Measurements from ENCODE around the gene DOC2B.

DOC2B gene

DNA sequence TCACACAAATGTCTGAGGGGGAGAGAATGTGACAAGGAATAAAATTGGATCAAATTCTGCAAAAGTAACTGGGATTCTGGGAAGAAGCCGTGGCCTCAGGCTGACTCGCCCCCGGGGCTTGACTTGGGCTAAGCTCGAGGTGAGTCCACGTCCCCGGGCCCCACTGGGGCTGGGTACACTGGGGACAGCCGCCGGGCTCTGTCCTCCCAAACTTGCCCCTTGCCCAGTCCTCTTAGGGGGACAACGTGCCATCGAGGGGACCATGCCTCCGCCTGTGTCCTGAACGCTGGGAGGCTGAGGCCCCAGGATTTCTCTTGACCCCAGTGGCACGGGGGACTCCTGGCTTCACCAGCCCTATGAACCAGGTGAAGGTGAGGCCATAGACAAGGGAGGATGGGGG lies 21.1 kb downstream of the DOC2B start:
- DNase-seq, result no peak

DNA sequence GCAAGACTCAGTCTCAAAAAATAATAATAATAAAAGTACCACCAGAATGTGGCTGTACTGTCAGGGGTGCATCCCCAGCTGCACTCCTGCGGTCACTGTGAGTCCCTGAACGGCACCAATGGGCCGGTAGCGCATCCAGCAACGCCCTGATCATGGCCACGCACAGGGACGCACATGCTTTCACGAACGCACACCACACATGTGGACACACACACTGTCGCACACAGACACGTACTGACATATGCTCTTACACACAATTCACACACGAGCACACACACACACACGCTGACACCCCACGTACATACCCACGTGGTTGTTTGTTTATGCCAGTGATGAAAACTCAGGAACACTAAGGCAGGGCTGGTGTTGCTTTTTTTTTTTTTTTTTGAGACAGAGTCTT lies 21.8 kb downstream of the DOC2B start:
- no peak for DNase-seq

DNA sequence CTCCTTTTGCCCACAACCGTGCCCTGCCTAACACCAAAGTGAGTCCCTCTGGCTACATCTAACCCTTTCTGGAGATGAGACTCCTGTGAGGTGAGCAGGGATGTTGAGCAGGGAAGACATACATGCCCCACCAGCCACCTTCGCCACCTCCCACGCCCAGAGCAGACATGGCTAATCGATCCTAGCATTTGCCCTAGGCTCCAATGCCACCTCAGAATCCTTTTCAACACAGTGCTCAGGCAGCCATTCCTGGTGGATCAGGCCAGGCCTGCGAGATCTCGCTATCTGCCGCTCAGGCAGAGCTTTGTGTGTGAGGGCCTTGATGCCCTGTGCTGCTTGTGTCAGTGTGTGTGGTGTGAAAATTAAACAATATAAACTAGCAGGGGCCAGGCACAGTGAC lies 23.1 kb downstream of the DOC2B start:
- DNase-seq, result no peak

DNA sequence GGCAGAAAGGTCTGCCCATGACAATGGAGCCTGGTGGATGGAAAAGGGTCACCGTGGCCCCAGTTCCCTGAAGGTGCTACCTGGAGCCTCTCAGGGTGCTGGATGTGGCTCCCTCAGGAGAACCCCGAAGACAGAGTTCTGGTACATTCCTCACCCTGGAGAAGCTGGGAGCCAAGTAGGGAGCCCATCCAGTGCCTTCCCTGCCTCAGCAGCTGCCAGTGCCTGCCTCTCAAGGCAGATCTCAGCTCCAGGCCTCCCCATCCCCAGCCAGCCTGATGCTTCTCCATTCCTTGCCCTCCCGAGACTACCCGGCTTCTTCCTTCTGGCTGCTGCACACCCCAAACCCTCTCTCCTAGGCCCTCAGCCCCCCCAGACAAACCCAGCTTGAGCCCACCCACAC lies 23.5 kb downstream of the DOC2B start:
- DNase-seq, result no peak

DNA sequence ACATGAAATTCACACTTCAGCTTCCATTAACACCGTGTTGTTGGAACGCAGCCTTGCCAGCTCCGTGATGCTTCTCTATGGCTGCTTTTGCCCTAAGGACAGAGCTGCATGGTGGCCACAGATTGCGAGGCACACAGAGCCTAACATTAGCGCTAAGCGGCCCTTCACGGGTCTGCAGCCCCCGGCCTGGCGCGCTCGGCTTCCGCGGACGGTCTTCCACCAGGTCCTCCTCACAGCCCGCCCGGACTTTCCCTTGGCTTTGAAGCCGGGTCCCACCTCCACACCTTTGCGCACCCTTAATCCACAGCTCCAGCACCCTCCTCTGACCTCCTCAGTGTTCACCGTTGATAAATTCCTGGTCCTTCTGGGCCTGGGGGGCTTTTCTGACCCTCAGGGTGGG lies 24.5 kb downstream of the DOC2B start:
- no peak for DNase-seq

DNA sequence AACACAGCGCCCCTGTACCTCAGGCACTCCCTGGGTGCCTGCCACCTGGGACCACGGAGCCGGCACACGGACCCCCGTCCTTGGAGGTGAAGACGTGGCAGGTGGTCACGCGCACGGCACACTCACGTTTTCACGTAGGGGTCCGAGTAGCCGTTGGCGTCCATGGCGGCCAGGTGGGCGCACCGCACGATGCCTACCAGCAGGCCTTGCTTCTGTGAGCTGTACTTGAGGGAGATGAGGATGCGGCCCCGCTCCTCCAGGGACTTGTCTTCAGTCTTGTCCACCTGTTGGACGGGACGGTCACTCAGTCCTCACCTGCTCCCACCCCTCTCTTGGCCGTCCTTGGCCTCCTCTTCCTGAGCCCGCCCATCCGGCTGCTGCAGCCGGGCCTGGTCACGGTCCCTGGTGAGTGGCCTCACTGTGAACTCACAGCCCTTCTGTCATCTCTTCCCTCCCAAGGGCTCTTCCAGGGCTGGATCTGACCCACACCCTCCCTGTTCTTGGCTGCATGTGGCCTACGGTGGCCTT lies 25.3 kb downstream of the DOC2B start:
- DNase-seq, result no peak

DNA sequence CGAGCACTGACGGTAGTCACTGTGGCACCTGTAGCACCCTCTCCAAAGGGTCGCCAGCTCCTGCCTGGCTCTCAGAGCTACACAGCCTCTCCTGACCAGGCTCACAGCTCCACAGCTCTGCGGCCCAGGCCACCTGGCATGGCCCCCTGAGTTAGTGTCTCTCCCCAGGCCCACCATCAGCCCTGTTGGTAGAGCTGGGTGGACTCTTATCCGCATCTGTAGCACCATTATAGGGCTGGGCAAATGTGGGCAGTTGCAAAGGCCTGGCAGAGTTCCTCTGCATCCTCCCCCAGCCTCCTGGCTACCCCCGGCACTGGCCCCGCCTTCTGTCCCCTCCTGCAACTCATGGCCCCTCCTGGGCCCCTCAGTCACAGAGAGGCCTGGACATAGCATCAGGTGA lies 25.9 kb downstream of the DOC2B start:
- no peak for DNase-seq

DNA sequence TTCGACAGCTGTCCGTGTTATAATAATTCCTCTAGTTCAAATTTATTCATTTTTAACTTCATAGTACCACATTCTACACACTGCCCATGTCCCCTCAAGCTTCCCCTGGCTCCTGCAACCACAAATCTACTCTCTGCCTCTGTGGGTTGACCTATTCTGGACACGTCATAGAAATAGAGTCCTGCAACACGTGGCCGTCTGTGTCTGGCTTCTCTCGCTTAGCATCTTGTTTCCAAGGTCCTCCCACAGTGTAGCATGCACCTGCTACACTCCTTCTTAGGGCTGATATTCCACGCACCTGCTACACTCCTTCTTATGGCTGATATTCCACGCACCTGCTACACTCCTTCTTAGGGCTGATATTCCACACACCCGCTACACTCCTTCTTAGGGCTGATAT lies 27.6 kb downstream of the DOC2B start:
- DNase-seq, result no peak

DNA sequence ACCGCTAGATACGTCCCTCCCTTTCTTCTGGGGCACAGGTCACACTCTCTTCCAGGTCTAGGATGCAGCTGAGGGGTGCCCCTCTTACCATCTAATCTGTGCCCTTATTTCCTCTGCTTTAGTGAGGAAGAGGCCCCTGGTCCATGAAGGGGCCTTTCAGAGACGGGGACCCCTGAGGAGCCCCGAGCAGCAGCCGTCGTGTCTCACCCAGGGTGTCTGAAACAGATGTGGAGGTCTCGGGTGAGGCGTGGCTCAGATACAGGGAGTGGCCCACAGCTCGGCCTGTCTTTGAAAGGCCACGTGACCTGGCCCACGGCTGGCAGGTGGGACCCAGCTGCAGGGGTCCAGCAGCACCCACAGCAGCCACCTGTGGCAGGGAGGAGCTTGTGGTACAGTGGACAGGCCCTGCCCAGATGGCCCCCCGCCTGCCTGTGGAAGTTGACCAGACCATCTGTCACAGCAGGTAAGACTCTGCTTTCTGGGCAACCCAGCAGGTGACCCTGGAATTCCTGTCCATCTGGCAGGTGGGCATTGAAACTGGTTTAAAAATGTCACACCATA lies 28.5 kb downstream of the DOC2B start:
- no peak for DNase-seq

DNA sequence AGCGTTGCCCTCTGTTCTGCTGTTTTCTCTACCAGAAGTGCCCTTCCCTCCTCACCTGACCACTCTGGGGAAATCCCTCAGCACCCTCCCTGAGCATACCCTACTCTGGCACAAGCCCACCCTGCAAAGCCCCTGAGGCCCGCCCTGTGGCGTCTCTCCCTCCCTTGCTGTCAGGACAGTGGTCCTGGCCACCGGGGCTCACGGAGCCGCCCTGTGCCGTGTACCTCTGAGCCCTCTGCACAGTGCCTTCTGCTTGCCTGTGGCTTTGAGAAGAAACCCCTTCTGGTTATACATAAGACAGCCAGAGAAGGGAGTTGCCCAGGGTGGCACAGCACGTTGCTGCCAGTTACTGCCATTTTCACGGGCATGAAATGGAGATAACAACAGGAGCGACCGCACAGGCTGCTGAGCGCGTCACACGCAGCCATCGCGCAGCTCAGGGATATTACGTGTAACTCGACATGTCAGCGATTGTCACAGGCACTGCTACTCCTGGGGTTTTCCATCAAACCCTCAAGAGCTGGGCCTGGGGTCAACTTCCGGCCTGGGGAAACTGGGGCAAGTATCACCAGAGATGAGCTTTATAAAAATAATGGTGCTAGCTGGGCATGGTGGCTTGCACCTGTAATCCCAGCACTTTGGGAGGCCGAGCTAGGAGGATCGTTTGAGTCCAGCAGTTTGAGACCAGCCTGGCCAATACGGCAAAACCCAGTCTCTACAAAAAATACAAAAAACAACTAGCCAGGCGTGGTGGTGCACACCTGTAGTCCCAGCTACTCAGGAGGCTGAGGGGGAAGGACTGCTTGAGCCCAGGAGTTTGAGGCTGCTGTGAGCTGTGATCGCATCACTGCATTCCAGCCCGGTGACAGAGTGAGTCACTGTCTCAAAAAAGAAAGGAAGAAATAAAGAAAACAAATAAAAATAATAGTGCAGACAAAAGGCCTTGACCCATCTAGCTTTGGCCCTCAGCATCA lies 29.3 kb downstream of the DOC2B start:
- peak; percentile 44 for DNase-seq

DNA sequence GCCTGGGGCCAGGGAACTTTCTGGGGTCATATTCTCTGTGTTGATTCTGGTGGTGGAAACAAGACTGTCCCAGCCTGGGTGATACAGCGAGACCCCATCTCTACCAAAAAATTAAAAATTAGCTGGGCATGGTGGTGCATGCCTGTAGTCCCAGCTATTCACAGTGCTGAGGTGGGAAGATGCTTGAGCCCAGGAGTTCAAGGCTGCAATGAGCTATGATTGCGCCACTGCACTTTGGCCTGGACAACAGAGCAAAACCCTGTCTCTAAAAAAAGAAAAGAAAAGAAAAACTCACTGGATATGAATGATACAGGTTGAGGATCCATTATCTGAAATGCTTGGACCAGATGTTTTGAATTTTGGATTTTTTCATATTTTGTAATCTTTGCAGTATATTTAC lies 30.4 kb downstream of the DOC2B start:
- DNase-seq, result no peak

DNA sequence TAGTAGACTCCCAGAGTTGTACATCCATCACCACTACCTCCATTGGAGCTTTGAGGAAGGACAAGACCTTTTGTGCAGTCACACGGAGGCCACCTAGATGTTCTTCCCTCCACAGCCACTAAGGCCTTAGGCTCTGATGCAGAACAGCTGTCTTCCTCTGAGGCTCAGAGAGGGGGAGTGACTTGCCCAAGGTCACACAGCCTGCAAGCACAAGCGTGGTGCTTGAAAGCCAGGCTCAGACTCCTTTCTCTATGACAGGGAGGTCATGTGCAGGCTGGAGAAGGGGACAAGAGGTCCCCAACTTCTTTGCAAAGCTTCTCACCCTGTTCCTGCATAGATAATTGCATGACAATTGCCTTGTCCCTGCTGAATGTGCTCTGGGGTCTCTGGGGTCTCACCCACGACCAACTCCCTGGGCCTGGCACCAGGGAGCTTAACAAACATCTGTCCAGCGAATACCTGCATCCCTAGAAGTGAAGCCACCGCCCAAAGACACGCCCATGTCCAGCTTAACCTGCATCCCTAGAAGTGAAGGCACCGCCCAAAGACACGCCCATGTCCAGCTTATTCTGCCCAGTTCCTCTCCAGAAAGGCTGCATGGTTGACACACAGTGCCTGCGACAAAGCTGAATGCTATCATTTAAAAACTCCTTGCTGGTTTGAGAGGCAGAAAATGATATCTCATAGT lies 31.4 kb downstream of the DOC2B start:
- no peak for DNase-seq

DNA sequence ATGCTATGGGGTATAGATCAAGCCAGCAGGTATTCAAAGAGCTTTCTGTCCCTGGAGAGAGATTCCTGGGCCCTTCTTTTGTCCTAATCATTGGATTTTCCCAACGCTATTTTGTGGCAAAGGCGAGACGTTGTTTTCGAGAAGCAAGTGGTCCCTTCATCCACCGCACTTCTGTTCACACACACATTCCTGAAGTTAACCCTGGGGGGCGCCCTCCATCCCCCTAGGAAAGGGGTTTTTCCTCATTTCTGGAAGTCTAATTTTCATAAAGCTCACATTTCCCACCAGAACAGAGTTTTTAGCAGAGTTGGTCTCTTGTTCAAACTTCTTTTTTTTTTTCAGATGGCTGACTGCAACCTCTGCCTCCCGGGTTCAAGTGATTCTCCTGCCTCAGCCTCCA lies 32.2 kb downstream of the DOC2B start:
- DNase-seq, result no peak

DNA sequence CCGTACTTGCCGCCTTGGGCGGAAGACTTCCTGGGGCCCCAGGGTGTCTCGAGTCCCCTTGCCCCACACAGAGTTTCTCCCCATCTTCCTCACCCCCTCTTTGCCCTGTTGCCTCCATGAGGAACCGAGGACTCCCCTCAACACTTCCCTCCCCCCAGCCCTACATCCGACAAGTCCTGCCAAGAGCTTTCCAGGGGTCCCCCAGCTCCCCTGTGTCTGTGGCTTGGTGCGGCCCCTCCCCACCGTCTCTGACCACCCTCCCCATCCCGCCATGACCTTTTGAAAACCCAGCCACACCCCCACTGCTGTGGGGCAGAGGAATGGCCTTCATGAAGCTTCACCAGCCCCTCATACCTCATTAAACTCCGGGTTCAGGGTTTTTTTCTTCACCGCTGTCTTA lies 32.7 kb downstream of the DOC2B start:
- no peak for DNase-seq

DNA sequence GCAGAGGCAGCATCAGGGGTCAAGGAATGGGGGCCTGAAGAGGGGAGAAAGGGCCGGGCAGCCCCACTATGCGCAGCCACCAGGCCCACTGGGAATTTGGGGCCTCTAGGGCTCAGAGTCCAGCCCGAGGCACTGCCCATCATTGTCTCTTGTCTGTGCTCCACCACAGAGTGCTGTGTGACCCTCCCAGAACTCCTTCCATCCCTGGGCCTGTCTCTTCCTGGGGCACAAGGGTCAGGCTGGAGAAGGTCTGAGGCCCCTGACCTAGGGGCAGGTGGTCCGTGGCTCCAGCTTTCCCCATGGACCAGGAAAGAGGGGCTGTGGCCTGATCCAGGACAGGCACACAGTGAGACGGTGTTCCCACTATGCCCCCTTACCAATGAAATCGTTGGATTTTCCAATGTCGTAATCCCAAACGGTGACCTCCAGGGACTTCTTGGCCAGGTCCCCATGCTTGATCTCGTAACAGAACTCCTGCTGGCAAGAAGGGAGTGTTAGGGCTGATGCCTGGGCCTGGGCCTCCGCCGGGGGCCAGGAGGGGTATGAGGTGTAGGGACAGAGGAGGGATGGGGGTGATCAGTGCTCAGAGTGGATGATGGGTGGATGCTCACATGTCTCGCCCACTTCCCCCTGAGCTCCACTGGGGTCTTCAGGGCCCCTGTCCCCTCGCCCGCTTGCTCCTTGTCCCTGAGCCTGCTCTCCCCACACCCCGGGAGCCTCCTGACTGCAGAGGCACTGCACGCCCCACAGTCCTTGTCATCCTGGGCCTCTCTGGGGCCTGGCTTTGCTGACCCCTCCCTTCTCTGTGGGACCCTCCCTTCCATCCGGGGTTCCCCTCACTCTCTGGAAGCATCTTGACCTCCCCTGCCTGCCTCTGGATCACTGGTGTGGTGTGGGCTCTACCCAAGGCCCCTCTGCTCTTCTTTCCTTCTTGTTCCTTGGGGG lies 33.4 kb downstream of the DOC2B start:
- DNase-seq, result no peak

DNA sequence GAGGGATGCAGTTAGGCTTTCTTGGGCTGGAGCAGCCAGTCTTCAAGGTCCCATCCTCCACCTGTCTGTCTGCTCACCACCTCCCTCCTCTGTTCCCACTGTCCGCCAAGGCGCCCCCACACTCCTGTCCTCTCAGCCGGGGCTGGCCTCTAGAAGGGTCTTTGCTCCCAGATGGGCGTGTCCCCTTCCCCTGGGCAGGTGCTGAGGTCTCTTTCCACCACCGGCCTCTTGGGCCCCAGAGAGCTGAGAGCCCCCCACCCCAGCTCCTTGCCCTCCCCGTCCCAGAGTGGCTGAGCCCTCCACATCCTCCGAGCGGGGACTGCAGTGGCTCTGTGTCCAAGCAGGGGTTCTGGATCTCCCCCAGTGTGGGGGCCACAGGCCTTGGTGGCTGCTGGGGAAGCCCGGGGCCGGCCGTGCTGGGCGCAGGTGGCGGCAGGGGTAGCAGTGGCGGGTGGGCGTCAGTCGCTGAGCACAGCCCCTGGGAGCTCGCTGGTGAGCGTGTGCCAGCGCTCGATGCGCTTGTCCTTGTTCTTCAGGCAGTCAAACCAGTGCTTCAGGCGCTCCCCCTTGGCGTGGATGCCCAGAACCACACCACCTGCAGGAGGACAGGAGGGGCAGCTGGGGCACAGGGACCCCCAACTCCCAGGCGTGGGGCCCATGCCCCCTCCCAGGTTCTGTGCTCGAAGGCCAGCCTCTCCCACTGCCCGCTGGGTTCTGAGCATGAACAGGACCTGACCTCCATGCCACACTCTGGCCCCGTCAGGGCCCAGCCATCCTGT lies 34.3 kb downstream of the DOC2B start:
- DNase-seq, result no peak

DNA sequence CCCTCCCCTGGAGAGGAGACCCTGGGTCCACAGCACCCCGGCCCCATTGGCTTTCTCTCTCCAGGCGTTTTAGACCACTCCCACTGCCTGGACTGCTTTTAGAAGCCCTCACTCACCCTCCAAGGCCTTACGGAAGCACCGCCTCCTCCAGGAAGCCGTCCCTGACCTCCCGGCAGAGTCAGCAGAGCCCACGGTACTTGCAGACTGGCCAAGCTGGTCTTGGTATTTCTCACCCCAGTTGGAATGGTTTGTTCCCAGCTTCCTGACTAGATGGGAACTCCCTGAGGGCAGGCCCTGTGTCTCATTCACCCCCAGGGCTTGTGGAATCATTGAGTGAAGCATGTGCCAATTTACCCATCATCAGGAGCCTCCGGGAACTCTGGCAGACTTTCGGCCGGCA lies 34.9 kb downstream of the DOC2B start:
- DNase-seq, result no peak

DNA sequence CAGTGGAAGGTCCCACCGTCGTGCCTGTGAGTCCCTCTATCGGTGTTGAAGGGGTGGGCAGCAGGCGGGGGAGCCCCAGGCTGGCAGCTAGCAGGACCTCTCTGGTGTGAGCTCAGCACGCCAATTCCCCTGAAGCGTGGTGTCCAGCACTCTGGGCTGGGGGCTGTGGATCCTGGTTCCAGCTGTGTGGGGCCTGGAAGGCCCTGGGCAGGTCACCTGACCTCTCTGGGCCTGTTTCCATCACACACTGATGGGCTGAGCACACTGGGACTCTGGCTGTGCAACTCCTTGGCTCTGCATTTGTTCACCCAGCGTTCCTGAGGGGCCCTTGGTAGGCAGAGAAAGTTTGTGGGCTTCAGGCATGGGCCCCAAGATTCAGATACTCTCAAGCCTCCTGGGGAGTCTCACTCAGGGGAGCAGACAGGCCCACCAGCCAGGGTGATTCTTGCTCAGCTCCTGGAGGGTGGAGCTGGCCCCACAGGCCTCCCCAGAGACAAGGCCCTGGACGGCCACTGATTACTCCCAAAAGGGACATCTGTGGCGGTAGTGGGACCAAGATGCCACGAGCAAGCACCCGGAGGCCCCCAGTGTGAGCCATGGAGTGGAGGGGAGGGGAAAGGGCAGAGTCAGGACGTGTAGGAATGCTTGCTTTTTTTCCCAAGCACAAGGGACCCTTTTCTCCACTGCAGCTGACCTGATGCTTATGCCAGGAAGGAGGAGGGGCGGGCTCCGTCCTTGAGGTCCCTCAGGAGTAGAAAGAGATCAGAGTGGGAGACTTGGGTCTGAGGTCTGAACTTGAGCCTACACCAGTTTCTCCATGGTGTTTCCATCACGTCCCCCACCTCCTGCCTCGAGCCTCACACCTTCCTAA lies 35.5 kb downstream of the DOC2B start:
- no peak for DNase-seq

DNA sequence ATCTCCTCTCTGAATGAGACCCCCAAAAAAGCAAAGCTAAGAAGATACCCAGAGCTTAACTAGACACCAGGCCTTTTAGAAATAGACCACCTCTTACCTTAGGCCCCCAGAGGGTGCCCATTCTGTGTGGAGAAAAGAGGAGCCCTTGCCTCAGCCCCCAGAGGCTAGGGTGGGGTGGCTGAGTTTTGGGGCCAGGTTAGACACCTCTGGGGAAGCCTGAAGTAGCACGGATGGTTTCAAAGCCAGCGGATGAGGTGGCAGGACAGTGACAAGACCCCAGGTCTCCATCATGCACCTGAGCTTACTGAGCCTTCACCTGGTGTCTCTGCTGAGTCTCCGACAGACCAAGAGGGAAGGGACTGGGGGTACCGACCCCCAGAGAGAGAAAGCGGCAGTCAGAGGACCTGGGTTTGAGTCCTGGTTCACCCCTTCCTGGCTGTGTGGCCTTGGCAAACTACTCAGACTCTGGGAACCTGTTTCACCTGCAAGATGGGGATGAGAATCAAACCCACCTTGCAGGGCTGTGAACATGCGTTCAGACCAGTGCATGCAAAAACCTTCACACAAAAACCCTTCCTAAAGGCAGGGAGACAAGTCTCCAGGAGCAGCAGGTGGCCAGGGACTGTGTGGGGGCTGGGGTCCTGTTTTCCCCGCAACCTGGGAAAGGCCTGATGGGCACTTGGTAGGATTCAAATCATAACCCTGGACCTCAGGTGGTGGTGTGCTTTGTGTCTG lies 36.3 kb downstream of the DOC2B start:
- no peak for DNase-seq

DNA sequence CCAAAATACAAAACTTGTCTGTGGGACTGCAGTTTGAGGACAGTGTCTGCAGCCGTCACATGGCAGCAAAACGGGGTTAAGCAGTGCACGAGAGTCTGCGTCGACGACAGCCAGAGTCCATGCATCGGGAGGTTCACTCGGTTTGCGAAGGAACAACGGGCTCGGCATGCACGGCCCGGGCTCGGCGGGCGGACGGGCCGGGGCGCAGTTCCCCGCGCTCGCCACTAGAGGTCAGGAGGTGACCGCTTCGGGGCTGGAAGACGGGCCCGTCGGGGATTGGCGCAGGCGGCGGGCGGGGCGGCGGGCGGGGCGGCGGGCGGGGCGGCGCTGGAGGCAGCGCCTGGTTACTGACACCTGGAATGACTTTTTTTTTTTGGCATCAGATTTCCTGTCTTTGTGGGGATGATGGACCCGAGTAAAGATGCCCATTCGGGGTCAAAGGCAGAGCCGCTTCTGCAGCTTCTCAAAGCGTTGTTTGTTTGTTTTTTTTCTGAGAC lies 37.6 kb downstream of the DOC2B start:
- peak; percentile 53 for DNase-seq
